ENCODE results near the gene PAX5.

Gene PAX5

DNA sequence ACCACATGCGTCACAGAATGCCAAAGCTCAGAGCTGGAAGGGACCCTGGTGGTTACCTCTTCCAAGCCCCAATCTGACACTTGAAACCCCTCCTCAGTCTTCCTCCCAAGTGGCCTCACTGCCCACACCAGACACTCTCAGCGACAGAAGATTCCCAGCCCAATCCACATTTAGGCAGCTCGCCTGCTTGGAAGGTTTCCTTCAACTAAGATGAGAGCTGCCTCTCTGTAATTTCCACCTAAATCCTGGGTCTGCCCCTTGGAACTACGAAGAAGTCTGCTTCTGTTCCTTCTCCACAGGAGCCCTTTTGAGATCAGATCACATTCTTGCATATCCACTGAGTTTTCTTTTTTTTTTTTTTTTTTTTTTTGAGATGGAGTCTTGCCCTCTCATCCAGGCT, 83.7 kb downstream of the PAX5 start:
- TF ChIP-seq REST (IDR thresholded peaks at IDR 0.05; ENCODE audit: insufficient read depth in 1 of 2, low read depth in 2 of 2, low read length in 2 of 2): no peak
- TF ChIP-seq FOXP2 (optimal IDR thresholded peaks at IDR 0.05; ENCODE audit: borderline replicate concordance, extremely low read depth, extremely low read length, insufficient read depth): no peak
- TF ChIP-seq TAF1 (IDR thresholded peaks at IDR 0.05; ENCODE audit: borderline replicate concordance, insufficient read depth, low read length): no peak
- no peak for TF ChIP-seq POLR2AphosphoS5 (IDR thresholded peaks at IDR 0.05; ENCODE audit: low read depth, low read length)
- TF ChIP-seq SIN3A (IDR thresholded peaks at IDR 0.05; ENCODE audit: borderline replicate concordance, insufficient read depth, low read length): no peak

GRCh38 chr9:36949466-36949865, 84.6 kb downstream of the PAX5 start:
- TF ChIP-seq SIN3A (IDR thresholded peaks at IDR 0.05; ENCODE audit: borderline replicate concordance, insufficient read depth, low read length) (no peak), REST (IDR thresholded peaks at IDR 0.05; ENCODE audit: insufficient read depth in 1 of 2, low read depth in 2 of 2, low read length in 2 of 2) (no peak), TAF1 (IDR thresholded peaks at IDR 0.05; ENCODE audit: borderline replicate concordance, insufficient read depth, low read length) (no peak), POLR2AphosphoS5 (IDR thresholded peaks at IDR 0.05; ENCODE audit: low read depth, low read length) (no peak), FOXP2 (optimal IDR thresholded peaks at IDR 0.05; ENCODE audit: borderline replicate concordance, extremely low read depth, extremely low read length, insufficient read depth) (no peak)

DNA sequence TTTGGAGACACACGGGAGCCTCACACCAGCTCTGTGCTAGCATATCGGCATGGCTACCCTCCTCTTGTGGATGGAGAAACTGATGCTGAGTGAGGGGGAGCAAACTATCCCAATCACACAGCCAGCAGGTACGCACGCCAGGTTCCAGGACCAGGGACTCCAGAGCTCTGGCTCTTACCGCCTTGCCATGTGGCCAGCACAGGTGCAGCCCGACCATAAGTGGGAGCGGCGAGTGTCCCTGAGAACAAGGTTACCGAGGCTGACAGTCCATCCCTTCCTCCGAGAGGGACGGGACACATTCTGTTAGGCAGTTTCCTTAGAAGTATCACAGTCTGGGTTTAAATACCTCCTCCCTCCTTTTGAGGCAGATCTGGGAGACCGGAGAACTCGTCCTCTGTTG, 86.0 kb downstream of the PAX5 start:
- TF ChIP-seq FOXP2 (optimal IDR thresholded peaks at IDR 0.05; ENCODE audit: borderline replicate concordance, extremely low read depth, extremely low read length, insufficient read depth) (no peak), POLR2AphosphoS5 (IDR thresholded peaks at IDR 0.05; ENCODE audit: low read depth, low read length) (no peak), SIN3A (IDR thresholded peaks at IDR 0.05; ENCODE audit: borderline replicate concordance, insufficient read depth, low read length) (no peak), TAF1 (IDR thresholded peaks at IDR 0.05; ENCODE audit: borderline replicate concordance, insufficient read depth, low read length) (no peak), REST (IDR thresholded peaks at IDR 0.05; ENCODE audit: insufficient read depth in 1 of 2, low read depth in 2 of 2, low read length in 2 of 2) (no peak)

GRCh38 chr9:36946653-36947052, 87.4 kb downstream of the PAX5 start:
- no peak for TF ChIP-seq POLR2AphosphoS5 (IDR thresholded peaks at IDR 0.05; ENCODE audit: low read depth, low read length)
- no peak for TF ChIP-seq TAF1 (IDR thresholded peaks at IDR 0.05; ENCODE audit: borderline replicate concordance, insufficient read depth, low read length)
- TF ChIP-seq FOXP2 (optimal IDR thresholded peaks at IDR 0.05; ENCODE audit: borderline replicate concordance, extremely low read depth, extremely low read length, insufficient read depth): no peak
- TF ChIP-seq REST (IDR thresholded peaks at IDR 0.05; ENCODE audit: insufficient read depth in 1 of 2, low read depth in 2 of 2, low read length in 2 of 2): no peak
- no peak for TF ChIP-seq SIN3A (IDR thresholded peaks at IDR 0.05; ENCODE audit: borderline replicate concordance, insufficient read depth, low read length)

DNA sequence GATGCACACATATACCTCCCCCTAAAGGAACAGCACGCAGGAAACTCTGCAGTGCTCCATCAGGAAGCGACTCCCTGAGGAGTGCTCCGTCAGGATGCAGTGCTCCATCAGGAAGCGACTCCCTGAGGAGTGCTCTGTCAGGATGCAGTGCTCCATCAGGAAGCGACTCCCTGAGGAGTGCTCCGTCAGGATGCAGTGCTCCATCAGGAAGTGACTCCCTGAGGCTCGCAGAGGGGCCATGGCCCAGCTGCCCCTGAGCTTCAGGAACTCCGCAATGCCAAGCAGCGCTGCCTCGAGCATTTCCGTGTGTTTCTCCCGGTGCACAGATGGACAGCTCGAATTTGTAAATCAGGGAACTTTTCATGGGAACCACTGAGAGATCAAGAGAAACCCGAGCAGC, 88.1 kb downstream of the PAX5 start:
- TF ChIP-seq POLR2AphosphoS5 (IDR thresholded peaks at IDR 0.05; ENCODE audit: low read depth, low read length) (no peak), FOXP2 (optimal IDR thresholded peaks at IDR 0.05; ENCODE audit: borderline replicate concordance, extremely low read depth, extremely low read length, insufficient read depth) (no peak), TAF1 (IDR thresholded peaks at IDR 0.05; ENCODE audit: borderline replicate concordance, insufficient read depth, low read length) (no peak), SIN3A (IDR thresholded peaks at IDR 0.05; ENCODE audit: borderline replicate concordance, insufficient read depth, low read length) (no peak), REST (IDR thresholded peaks at IDR 0.05; ENCODE audit: insufficient read depth in 1 of 2, low read depth in 2 of 2, low read length in 2 of 2) (no peak)

Data from PFSK-1 (cell line).